ENCODE data around the gene KIF4B.
"Not testable (repeated sequence)": the region's sequence is repeated elsewhere in the genome, so short reads cannot be mapped to it uniquely, and the experiment has no call there.

Gene KIF4B, protein sequence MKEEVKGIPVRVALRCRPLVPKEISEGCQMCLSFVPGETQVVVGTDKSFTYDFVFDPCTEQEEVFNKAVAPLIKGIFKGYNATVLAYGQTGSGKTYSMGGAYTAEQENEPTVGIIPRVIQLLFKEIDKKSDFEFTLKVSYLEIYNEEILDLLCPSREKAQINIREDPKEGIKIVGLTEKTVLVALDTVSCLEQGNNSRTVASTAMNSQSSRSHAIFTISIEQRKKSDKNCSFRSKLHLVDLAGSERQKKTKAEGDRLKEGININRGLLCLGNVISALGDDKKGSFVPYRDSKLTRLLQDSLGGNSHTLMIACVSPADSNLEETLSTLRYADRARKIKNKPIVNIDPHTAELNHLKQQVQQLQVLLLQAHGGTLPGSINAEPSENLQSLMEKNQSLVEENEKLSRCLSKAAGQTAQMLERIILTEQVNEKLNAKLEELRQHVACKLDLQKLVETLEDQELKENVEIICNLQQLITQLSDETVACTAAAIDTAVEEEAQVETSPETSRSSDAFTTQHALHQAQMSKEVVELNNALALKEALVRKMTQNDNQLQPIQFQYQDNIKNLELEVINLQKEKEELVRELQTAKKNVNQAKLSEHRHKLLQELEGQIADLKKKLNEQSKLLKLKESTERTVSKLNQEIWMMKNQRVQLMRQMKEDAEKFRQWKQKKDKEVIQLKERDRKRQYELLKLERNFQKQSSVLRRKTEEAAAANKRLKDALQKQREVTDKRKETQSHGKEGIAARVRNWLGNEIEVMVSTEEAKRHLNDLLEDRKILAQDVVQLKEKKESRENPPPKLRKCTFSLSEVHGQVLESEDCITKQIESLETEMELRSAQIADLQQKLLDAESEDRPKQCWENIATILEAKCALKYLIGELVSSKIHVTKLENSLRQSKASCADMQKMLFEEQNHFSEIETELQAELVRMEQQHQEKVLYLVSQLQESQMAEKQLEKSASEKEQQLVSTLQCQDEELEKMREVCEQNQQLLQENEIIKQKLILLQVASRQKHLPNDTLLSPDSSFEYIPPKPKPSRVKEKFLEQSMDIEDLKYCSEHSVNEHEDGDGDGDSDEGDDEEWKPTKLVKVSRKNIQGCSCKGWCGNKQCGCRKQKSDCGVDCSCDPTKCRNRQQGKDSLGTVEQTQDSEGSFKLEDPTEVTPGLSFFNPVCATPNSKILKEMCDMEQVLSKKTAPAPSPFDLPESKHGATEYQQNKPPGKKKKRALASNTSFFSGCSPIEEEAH

DNA sequence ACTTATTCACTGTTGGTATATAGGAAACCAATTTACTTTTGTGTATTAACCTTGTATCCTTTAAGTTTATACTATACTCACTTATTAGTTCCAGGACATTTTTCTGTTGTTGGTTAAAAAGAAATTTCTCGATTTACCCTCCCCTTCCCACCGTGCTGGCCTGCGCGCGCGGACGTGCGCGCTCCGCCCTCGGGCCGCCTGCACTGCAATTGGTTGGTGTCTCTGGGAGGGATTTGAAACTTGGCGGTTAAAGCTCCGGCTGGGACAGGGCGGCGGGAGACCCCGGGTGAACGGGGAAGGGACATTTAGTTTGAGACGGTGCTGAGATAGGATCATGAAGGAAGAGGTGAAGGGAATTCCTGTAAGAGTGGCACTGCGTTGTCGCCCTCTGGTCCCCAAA is at the start of gene KIF4B:
Gene KIF4B (plus strand): TSS at position 230 of the 400 bp plus-strand sequence. CDS start 105 bp downstream, at position 335.
- DNase-seq (ENCODE audit: low read depth) = no peak

DNA sequence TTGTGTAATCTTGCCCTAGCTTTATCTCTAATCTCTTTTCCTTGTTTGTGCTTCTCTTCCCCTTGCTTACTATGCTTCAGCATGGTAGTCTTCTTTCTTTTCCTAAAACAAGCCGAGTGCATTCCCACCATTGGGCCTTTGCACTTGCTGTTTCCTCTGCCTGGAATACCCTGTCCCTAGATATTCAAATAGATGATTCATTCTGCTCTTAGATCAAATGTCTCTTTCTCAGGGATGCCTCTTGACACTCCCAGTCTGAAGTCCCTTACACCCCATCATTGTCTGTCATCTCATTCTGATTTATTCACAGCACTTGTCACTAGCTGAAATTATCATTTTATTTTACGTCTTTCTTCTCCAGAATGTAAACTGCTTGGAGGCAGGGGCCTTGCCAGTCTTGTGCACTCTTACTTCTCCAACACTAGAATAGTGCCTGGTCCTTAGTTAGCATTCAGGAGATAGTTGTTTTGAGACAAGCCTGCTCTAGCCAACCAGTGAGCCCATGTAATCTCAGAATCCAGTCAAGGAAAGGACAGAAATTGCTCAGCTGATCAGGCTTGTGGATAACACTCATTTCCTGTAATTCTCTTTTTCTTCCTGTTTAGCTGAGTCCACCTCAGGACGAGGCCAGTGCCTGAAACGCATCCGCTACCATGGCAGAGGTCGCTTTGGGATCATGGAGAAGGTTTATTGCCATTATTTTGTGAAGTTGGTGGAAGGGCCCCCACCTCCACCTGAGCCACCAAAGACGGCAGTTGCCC is 47.3 kb upstream of the KIF4B start:
- no peak for DNase-seq (ENCODE audit: low read depth)

DNA sequence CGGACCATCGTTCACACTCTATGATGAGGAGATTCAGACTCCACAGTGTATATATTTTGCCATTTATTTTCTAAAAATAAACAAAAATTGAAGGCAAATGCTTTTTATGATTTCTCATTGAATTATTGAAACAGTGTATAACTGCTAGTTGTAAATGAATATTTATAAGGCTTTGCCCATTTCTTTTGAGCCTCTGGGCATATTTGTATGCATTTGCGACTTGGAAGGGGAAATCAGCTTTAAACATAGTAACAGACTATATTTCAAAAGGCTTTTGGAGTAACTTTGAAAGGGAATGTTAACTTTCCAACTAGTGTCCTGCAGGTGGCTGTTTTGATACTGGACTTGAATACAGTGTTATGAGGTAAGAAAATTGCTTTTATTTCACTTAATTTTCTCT is 46.7 kb upstream of the KIF4B start:
- no peak for DNase-seq (ENCODE audit: low read depth)

DNA sequence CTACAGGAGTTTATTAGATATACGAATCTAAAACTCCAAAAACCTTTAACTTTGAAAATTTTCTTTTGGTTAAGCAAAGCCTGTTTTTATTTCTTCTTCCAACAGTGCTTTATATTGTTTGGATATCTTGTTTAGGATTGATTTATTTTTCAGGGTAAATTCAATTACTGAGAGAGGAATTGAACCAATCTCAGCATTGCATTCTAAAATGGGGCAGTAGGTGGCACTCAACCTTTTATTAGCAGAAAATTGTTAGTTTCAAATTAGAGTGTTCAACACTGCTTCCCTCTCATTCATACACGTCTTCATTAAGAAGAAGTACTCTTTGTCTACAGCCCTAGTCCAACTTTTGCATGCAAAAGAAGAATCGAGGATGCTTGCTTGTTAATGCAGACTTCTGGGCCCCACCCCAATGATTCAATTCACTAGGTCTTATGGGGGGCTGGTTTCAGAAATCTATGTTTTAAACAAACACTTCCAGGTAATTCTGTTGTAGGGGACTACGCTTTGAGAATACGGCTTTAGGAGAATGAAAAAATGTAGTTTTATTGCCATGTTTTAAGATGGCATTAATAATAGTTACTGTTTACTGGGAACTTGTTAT is 46.0 kb upstream of the KIF4B start:
- no peak for DNase-seq (ENCODE audit: low read depth)

DNA sequence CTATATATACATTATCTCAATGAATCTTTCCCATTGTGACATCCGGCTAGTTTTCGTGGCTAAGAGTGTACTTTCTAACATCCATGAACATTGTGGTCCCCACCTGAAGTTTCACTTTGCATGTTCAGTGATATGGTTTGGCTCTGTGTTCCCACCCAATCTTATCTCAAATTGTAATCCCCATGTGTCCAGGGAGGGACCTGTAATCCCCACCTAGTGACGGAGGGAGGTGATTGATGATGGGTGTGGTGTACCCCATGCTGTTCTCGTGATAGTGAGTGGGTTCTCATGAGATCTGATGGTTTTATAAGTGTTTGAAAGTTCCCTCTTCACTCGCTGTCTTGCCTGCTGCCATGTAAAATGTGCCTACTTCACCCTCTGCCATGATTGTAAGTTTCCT is 44.6 kb upstream of the KIF4B start:
- no peak for DNase-seq (ENCODE audit: low read depth)

DNA sequence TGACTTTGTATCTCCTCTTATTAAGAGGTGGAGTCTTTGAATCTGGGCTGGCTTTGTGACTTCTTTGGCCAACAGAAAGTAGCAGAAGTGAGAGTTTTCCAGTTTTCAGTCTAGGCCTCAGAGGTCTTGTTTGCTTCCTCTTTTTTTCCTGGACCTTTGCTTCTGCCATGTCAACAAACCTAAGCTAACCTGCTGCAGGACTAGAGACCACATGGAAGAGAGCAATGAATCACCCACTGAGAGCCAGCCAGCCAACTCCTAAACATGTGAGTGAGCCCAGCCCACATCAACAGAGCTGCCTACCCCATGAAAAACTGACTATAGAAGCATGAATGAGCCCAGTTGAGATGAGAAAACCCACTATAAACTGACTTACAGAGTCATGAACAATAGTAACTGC is 42.8 kb upstream of the KIF4B start:
- DNase-seq (ENCODE audit: low read depth) = no peak

DNA sequence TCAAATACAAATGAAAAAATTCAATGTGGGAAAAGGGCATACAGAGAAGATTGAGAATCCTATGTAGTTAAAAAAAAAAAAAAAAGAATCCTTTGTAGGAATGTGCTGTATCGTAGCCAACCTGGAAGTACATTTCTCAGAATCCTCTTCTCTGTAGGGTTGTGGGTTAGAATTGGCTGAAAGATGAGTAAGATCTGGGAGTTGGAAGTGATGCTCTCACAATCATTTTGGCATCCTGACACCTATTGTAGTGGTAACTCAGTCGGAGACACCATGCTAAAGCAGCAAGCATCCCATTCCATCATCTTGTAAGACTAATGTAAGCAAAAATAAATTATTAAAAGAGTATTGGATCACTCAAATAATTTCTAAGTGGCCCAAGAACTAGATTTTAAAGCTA is 42.1 kb upstream of the KIF4B start:
- no peak for DNase-seq (ENCODE audit: low read depth)

DNA sequence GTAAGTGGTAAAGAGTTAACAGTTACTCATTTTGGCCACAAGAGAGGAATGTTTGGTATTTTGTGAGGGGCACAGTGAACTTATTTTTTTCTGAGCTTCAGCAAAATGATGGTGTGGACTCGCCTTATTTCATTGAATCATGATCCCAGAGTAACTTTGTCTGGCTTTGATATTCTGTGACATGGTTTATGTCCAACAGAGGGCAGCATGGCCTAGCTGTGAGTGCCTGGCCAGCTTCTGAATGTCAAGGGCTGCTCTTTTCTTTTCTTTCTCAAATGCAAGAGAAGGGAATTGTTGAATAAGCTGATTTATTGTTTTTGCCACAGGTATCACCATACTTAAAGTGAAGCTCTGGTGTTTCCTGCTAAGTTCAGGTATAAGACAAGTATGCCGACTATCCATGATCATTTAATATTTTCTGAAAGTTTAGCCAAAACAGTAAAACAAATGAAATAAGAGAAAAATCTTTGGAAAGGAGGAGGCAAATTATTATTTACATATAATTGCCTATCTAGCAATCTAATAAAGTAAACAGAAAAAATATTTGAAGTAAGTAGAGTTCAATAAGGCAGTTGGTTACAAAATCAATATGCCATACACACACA is 41.0 kb upstream of the KIF4B start:
- no peak for DNase-seq (ENCODE audit: low read depth)

DNA sequence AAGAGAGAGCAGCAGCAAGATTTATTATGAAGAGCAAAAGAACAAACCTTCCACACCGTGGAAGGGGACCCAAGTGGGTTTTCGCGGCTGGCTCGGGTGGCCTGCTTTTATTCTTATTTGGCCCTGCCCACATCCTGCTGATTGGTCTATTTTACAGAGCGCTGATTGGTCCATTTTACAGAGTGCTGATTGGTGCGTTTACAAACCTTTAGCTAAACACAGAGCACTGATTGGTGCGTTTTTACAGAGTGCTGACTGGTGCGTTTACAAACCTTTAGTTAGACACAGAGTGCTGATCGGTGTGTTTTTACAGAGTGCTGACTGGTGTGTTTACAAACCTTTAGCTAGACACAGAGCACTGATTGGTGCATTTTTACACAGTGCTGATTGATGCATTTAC is 37.5 kb upstream of the KIF4B start:
- not testable (repeated sequence) for DNase-seq (ENCODE audit: low read depth)

DNA sequence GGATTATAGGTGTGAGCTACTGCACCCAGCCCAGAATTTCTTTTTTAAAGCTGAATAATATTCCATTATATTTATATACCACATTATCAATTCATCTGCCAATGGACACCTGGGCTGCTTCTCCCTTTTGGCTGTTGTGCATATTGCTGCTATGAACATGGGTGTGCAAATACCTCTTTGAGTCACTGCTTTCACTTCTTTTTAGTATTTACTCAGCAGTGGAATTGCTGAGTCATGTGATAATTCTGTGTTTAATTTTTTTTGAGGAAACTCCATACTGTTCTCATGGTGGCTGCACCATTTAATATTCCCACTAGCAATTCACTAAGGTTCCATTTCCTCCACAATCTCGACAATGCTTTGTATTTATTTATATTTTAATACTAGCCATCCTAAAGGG is 36.1 kb upstream of the KIF4B start:
- no peak for DNase-seq (ENCODE audit: low read depth)

DNA sequence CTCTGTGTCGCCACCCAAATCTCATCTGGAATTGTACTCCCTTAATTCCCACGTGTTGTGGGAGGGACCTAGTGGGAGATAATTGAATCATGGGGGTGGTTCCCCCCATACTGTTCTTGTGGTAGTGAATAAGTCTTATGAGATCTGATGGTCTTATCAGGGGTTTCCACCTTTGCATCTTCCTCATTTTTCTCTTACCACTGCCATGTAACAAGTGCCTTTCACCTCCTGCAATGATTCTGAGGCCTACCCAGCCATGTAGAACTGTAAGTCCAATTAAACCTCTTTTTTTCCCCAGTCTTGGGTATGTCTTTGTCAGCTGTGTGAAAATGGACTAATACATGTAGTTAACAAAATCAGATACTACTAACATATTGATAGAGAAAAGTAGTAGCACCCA is 35.3 kb upstream of the KIF4B start:
- DNase-seq (ENCODE audit: low read depth) = not testable (repeated sequence)

DNA sequence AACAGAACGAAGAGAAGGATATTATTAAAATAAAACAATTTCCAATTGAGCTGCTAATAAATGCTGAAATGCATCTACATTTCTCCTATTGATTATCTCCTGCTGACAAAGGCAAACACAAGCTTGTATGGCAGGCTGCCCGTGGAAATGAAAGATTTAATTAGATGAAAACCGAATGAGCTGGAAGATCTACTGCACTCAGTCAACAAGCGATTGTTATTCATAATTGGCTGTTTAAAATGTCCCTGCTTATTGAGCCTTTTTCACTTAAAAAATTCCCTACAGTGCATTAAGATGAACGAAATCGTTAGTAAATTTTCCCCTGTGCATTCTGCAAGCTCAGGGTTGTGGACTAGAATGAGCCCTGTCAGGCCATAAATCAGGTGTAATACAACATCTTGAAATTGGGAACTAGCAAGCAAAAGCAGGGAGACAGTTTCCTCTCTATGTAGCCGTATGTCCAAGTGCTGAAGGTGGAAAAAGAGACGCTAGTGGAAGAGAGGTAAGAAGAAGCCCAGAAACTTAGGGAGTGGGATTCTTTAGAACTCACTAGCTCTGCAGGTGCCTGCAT is 28.5 kb upstream of the KIF4B start:
- DNase-seq (ENCODE audit: low read depth) = no peak

DNA sequence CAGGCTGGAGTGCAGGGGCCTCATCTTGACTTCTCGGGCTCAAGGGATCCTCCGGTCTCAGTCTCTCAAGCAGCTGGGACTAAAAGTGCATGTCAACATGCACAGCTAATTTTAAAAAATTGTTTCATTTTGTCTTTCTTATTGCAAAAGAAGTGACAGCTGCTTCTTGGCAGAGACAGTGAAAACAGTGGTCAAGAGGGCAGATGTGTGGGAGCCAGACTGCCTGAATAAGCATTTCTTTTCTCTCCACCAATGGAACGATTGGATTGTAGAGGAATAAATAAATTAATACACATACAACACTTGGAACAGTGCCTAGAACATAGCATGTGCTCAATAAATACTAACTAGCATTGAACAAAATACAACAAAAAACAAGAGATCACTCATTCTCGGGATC is 27.4 kb upstream of the KIF4B start:
- DNase-seq (ENCODE audit: low read depth) = no peak

DNA sequence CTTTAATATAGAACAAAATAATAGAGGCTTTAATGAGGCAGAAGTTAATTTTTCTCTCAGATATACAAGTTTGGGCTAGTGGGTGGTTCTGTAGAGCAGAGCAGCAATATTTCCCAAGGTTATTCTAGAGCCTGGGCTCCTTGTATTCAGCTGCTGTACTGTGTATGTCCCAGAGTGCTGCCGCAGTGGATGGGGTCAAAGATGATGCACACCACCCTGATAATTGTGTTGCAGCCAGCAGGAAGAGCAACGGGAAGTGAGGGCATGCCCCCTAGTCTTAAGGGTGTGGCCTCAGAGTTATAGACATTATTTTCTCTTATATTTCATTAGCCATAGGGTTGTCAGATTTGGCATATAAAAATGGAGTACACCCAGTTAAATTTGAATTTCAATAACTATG is 23.9 kb upstream of the KIF4B start:
- no peak for DNase-seq (ENCODE audit: low read depth)

DNA sequence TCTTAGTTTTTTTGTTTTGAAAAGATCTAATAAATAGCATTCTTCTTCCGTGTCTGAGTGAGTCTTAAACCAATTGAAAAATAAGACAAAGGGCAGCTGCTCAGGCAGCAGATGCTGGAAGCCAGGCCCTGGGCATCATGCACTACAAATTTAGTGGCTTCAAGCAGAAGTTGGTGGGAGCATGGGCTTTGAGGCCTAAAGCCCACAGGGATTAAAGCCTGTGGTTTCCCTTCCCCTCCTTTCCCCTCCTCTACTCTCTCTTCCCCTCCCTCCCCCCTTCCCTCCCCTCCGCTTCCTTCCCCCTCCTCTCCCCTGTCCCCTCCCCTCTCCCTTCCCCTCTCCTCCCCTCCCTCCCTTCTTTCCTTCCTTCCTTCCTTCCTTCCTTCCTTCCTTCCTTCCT is 20.1 kb upstream of the KIF4B start:
- no peak for DNase-seq (ENCODE audit: low read depth)

DNA sequence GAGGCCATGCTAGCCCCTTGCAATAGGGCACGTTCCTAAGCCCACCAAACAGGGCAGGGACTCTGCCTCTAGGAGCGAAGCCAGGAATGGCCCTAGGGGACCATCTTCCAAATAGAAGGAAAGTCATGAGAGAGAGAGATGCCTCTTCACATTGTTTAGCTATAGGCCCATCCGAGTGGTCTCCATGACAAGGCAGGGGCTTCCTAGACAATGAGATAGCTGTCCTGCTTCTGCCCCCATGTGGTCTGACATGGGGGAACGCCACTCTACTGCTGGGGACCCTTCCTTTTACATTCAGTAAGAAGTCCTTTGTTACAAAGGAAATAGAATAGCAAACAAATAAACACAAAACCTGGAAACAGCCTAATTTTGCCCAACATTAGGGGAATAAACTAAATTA is 17.9 kb upstream of the KIF4B start:
- no peak for DNase-seq (ENCODE audit: low read depth)

DNA sequence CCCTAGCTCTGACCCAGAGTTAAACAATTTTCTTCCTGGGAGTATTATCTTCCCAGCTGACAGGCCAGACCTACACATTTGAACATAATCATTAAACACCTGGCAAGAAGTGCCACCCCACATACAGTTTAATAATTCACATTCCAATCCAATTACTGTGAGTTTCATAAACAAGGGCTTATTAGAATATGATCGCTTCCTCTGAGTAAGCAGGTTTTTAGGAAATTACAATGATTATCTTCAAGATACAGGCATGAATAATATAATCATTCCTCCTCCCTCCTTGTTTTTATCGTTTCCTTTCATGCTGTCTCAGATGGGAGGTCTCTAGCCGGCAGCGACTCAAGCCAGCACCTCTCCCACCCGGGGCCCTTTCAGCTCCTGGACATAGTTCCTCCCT is 15.8 kb upstream of the KIF4B start:
- no peak for DNase-seq (ENCODE audit: low read depth)

DNA sequence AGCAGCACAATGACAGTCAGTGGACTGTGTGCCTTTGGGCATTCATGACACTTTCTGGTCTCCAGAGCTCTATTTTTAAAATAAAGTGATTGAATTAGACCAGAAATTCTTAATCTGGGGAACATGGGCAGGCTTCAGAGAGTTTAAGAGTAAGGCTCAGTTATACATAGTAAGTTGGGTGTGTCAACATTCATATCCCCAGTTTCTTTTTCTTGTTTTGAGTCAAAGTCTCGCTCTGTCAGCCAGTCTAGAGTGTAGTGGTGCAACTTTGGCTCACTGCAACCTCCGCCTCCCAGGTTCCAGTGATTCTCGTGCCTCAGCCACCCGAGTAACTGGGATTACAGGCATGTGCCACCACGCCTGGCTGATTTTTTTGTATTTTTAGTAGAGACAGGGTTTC is 13.7 kb upstream of the KIF4B start:
- DNase-seq (ENCODE audit: low read depth) = no peak

DNA sequence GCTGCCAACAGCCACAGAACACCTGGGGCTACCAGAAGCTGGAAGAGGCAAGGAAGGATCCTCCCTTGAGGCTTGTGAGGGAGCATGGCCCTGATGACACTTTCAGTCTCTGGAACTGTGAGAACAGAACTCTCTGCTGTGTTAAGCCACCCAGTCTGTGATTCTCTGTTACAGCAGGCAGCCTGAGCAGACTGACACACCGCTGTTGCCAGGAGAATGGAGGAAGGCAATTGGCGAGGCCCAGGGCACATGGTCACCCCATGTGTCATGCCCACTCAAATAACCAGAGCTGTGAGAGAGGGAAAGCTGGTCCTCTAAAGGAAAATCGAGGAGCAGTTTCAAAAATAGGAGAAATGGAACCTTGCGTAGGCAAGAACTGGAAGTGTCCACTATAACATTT is 12.0 kb upstream of the KIF4B start:
- DNase-seq (ENCODE audit: low read depth) = no peak

DNA sequence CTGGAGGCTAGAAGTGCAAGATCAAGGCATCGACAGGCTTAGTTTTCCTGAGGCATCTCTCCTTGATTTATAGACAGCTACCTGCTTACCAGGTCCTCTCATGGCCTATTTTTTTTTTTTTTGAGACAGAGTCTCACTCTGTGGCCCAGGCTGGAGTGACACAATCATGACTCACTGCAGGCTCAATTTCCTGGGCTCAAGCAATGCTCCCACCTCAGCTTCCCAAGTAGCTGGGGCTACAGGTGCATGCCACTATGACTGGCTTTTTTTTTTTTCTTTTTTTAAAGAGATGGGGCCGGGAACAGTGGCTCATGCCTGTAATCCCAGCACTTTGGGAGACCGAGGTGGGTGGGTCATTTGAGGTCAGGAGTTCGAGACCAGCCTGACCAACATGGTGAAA is 10.8 kb upstream of the KIF4B start:
- not testable (repeated sequence) for DNase-seq (ENCODE audit: low read depth)

All from activated T-cell treated with anti-CD3 and anti-CD28 coated beads for 48 hours (primary cell).